KMS-11 (cell line): ENCODE measurements around the gene KCNJ10.
"Not testable (repeated sequence)": the region's sequence is repeated elsewhere in the genome, so short reads cannot be mapped to it uniquely, and the experiment has no call there.

Source experiments
- H2AFZ ChIP-seq: fragments of 200-600 bp; sonication (generic); 2 replicates; pipeline ENCODE4 v1.6.1; 2016; ENCODE audit warnings: antibody characterized with exemption, mixed run types, low read depth
- H3K27ac ChIP-seq: fragments of 200-600 bp; sonication (generic); 2 replicates; pipeline ENCODE4 v1.6.1; 2016; ENCODE audit warnings: mild to moderate bottlenecking, mixed run types
- H3K27me3 ChIP-seq: fragments of 200-600 bp; sonication (generic); 2 replicates; pipeline ENCODE4 v1.6.1; 2017; ENCODE audit warnings: mild to moderate bottlenecking, low read depth, mixed run types, moderate library complexity; ENCODE audit not compliant: insufficient read depth
- H3K36me3 ChIP-seq: fragments of 200-600 bp; sonication (generic); 2 replicates; pipeline ENCODE4 v1.6.1; 2017; ENCODE audit warnings: mild to moderate bottlenecking, mixed run types; ENCODE audit not compliant: insufficient read depth
- H3K4me1 ChIP-seq: fragments of 200-600 bp; sonication (generic); 2 replicates; pipeline ENCODE4 v1.6.1; 2016; ENCODE audit warnings: mild to moderate bottlenecking, low read depth, mixed run types; ENCODE audit not compliant: poor library complexity, severe bottlenecking
- H3K4me2 ChIP-seq: fragments of 200-600 bp; sonication (generic); 2 replicates; pipeline ENCODE4 v1.7.0; 2016; ENCODE audit warnings: mild to moderate bottlenecking, mixed run types
- H3K4me3 ChIP-seq: fragments of 200-600 bp; sonication (generic); IDR thresholded peaks from 2 replicates; pipeline ENCODE4 v1.6.1; 2017; ENCODE audit warnings: low read depth, low read length, mixed read lengths; ENCODE audit not compliant: insufficient read depth
- H3K79me2 ChIP-seq: fragments of 200-600 bp; sonication (generic); 2 replicates; pipeline ENCODE4 v1.6.1; 2016; ENCODE audit warnings: low read depth, mixed run types; ENCODE audit not compliant: insufficient read depth
- H3K9ac ChIP-seq: fragments of 200-600 bp; sonication (generic); 2 replicates; pipeline ENCODE4 v1.6.1; 2016; ENCODE audit warnings: mild to moderate bottlenecking, mixed run types
- H4K20me1 ChIP-seq: fragments of 200-600 bp; sonication (generic); 2 replicates; pipeline ENCODE4 v1.6.1; 2016; ENCODE audit warnings: mild to moderate bottlenecking, mixed run types; ENCODE audit not compliant: insufficient read depth
- CTCF ChIP-seq: fragments of 200-600 bp; sonication (generic); conservative IDR thresholded peaks from 2 replicates; pipeline ENCODE4 v1.6.1; 2017; ENCODE audit warnings: low read depth, mild to moderate bottlenecking, antibody characterized with exemption, low read length, moderate library complexity, mixed read lengths

KCNJ10 gene

GRCh38 chr1:160112357-160112756 is 42.4 kb upstream of the KCNJ10 start:
- H4K20me1 ChIP-seq, result no peaks in the 10 kb centered on the region
- no peaks in the 10 kb centered on the region for H3K4me1 ChIP-seq
- no peak overlapping the region for H3K9ac ChIP-seq
- no peaks in the 10 kb centered on the region for H3K79me2 ChIP-seq
- H3K36me3 ChIP-seq, result no peaks in the 10 kb centered on the region
- no peaks in the 10 kb centered on the region for H3K27me3 ChIP-seq
- no peak overlapping the region for H3K4me3 ChIP-seq
- no peak overlapping the region for H3K4me2 ChIP-seq
- no peak for TF ChIP-seq CTCF
- H2AFZ ChIP-seq, result no peak overlapping the region
- no peak overlapping the region for H3K27ac ChIP-seq

GRCh38 chr1:160111462-160111861 is 41.5 kb upstream of the KCNJ10 start:
- not testable (repeated sequence) for H2AFZ ChIP-seq, H3K4me3 ChIP-seq, H3K27me3 ChIP-seq, H3K4me2 ChIP-seq, H4K20me1 ChIP-seq, H3K27ac ChIP-seq, H3K36me3 ChIP-seq, H3K9ac ChIP-seq, H3K79me2 ChIP-seq, H3K4me1 ChIP-seq

- Histone ChIP-seq H3K27me3 (no peaks in the 10 kb centered on the region), H4K20me1 (no peaks in the 10 kb centered on the region), H3K79me2 (no peaks in the 10 kb centered on the region), H3K4me2 (no peak overlapping the region), H2AFZ (no peak overlapping the region), H3K9ac (no peak overlapping the region), H3K4me3 (no peak overlapping the region), H3K36me3 (no peaks in the 10 kb centered on the region), H3K27ac (no peak overlapping the region), H3K4me1 (no peaks in the 10 kb centered on the region)
- no peak for TF ChIP-seq CTCF
Measured at GRCh38 chr1:160109686-160110085, 39.7 kb upstream of the KCNJ10 start.

GRCh38 chr1:160108888-160109662 is 39.1 kb upstream of the KCNJ10 start:
- H3K4me2 ChIP-seq, result no peak overlapping the region
- peak; percentile 97 for TF ChIP-seq CTCF
- H2AFZ ChIP-seq, result peak overlapping the region; percentile 16
- H3K27ac ChIP-seq, result no peak overlapping the region
- H4K20me1 ChIP-seq, result no peaks in the 10 kb centered on the region
- no peaks in the 10 kb centered on the region for H3K36me3 ChIP-seq
- no peaks in the 10 kb centered on the region for H3K79me2 ChIP-seq
- H3K4me1 ChIP-seq, result no peaks in the 10 kb centered on the region
- no peak overlapping the region for H3K4me3 ChIP-seq
- H3K27me3 ChIP-seq, result no peaks in the 10 kb centered on the region
- H3K9ac ChIP-seq, result no peak overlapping the region

GRCh38 chr1:160107512-160107911 is 37.6 kb upstream of the KCNJ10 start:
- H2AFZ ChIP-seq, result no peak overlapping the region
- no peak overlapping the region for H3K4me3 ChIP-seq
- no peaks in the 10 kb centered on the region for H3K4me1 ChIP-seq
- no peaks in the 10 kb centered on the region for H3K36me3 ChIP-seq
- no peaks in the 10 kb centered on the region for H3K79me2 ChIP-seq
- H4K20me1 ChIP-seq, result no peaks in the 10 kb centered on the region
- no peaks in the 10 kb centered on the region for H3K27me3 ChIP-seq
- no peak overlapping the region for H3K27ac ChIP-seq
- no peak overlapping the region for H3K9ac ChIP-seq
- no peak for TF ChIP-seq CTCF
- H3K4me2 ChIP-seq, result no peak overlapping the region
